TTC549 (cell line): ENCODE results near the gene MBOAT7.
"Not testable (repeated sequence)": the region's sequence is repeated elsewhere in the genome, so short reads cannot be mapped to it uniquely, and the experiment has no call there.

Source experiments
- FAIRE-seq: peaks from 2 replicates; lab custom pipeline; 2012; peaks lifted over from hg19 to GRCh38; lab: Jason Lieb, UNC

The MBOAT7 gene, protein sequence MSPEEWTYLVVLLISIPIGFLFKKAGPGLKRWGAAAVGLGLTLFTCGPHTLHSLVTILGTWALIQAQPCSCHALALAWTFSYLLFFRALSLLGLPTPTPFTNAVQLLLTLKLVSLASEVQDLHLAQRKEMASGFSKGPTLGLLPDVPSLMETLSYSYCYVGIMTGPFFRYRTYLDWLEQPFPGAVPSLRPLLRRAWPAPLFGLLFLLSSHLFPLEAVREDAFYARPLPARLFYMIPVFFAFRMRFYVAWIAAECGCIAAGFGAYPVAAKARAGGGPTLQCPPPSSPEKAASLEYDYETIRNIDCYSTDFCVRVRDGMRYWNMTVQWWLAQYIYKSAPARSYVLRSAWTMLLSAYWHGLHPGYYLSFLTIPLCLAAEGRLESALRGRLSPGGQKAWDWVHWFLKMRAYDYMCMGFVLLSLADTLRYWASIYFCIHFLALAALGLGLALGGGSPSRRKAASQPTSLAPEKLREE

DNA sequence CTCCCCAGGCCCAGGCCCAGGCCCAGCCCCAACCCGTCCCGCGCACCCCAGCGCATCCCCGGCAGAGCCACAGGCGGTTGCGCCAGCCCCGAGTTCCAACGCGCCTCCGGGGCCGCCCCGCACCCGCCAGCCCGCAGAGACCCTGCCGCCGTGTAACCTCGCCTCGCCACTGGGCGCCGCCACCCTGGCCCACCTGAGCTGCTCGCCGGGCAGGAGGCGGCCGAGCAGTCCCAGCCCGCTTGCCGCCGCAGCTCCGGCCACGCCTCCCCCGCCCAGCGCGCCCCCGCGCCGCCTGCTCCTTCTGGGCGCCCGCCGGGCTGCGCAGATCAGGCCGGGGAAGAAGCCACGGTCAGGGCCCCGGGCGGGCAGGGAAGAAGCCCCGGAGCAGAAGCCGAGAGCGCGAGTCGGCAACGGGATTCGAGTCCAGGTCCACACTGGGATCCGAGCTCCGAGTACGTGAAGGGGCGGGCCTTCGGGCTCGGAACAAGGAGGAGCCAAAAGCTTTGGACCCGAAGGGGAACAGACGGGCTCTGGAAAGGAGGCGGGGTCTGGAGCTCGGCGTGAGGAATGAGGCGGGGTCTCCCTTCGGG, at the start of gene MBOAT7:
Gene MBOAT7, minus strand, starts transcription at position 436 of the 590 bp plus-strand sequence. CDS start 1,072 bp downstream, outside the sequence.
- no peak for FAIRE-seq

DNA sequence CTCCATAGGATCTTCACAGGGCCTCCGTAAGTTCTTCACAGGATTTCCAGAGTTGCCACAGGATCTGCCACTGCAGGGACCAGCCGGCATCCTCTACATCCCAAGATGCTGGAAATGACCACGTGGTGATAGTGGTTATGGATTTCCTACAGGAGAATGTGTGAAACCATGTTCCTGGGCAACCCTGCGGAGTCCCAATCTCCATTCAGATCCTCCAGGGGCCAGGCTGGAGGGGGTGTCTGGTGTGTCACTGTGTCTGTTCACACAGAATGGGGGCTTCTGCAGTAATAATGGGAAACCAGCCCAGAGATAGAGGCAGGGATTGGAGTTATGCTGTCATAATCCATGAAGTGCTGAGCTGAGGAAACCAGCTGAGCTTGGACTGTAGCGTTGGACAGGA, 44.6 kb upstream of the MBOAT7 start:
- FAIRE-seq, result no peak

DNA sequence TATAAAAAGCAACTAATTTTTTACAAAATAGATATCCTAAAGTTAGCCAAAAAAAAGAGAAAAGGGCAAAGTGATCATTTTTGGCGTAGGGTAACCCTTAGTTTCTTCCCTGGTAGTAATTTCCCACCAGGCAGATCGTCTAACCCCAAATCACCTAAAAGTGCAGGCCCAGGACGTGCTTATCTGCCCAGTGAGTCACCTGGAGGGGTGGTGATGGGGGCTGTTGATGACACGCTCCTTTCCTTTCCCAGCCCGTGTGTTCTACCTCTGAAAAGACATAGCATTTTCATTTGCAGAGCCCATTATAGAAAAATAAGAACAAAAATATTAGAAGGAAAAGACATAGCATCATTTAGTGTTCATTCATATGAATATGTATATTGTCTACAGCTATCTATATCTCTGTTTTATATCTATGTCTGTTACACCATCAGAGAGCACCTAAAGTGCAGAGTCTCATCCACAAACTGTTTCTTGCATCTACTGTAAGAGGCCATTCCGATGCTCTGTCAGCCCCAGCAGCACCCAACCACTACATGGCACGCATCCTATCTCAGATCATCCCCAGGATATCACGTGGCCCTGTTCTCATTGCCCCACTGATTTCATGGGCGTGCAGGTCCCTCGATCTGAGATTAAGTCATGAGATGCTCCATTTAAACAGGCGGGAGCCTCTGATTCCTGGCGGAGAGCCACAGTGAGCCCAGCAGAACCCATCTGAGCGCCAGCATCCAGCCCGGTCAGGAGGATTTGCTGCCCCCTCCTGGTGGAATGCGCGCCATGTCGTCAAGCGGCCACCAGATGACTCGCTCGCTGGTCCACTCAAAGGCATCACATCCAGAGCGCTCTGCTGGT, 41.9 kb upstream of the MBOAT7 start:
- FAIRE-seq, result no peak

DNA sequence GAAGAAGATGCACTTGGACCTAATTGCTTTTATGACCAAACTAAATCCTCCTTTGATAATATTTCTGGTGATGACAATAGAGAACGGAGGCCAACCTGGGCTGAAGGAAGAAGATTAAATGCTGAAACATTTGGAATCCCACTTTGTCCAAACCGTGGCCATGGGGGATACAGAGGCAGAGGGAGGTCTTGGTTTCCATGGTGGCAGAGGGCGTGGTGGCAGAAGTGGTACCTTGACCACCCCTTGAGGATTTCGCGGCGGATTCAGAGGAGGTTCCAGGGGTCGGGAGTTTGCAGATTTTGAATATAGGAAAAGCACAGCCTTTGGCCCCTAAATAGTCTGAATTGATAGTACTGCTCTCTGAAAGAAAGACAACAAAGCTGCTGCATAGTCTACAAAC, 40.7 kb upstream of the MBOAT7 start:
- FAIRE-seq, result no peak

DNA sequence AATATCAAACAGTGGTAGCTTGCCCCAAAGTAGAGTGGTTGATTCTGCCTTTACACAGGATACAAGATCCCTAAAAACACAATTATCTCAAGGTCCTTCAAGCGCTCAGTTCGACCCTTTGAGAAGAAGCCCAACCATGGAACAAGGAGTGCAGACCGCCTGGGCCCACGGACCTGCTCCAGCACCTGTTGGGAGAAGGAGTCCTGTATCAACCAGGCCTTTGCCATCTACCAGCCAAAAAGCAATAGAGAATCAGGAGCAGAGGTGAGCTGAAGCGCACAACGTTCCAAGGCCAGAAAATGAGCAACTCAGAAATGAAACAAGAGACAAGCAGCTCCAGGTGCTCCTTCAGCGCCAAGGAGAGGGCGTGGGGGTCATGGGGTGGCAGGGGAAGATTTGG, 39.8 kb upstream of the MBOAT7 start:
- no peak for FAIRE-seq

DNA sequence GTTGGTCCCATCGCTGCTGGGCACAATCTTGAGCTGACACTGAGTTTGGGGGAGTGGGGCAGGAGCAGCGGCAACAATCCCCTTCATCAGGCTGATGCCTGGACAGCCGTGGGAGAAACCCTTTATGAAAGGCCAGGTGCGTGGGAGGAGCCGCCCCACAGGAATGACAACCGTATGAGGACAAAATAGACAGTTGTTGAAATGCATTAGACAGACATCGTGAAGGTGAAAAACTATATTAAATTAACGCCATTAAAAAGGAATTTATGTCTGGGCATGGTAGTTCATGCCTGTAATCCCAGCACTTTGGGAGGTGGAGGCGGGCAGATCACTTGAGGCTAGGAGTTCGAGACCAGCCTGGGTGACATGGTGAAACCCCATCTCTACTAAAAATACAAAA, 35.2 kb upstream of the MBOAT7 start:
- not testable (repeated sequence) for FAIRE-seq

DNA sequence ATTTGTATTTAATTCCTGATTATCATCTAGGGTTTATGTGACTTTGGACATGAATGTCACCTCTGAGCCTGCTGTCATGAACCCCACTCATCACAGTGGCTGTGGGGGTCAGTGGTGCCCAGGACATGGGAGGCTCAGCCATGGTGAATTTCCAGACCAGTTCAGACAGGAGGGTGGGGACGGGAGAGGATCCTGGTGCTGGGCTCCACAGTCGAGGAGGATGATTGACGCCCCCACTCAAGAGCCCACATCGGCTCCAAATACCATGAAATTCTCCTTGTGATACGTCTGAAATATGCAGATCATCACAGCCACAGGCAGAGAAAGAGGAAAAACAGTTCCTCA, 34.5 kb upstream of the MBOAT7 start:
- FAIRE-seq, result not testable (repeated sequence)

DNA sequence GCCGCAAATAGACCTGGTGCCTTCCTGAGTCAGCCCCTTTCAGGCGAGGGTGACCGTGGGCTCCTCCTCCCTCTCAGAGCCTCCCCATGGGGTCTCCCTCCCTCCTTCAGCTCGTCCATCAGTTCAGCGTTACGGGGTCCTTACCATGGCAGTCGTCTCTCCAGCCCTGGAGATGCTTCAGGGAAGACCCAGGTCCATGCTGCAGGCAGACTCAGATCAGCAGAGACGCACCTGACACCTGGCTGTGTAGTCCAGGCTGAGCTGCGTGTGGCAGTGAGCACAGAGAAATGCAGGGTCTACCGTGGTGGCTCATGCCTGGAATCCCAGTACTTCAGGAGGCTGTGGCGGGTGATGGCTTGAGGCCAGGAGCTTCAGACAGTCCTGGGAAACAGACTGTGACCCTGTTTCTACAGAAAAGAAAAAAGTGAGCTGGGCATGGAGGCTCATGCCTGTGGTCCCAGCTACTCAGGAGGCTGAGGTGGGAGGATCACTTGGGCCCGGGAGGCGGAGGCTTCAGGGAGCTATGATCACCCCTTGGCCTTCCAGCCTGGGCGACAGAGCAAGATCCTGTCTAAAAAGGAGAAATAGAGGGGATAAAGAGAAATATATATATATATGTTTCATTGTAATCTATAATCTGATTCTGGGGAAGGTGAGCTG, 34.0 kb upstream of the MBOAT7 start:
- not testable (repeated sequence) for FAIRE-seq

DNA sequence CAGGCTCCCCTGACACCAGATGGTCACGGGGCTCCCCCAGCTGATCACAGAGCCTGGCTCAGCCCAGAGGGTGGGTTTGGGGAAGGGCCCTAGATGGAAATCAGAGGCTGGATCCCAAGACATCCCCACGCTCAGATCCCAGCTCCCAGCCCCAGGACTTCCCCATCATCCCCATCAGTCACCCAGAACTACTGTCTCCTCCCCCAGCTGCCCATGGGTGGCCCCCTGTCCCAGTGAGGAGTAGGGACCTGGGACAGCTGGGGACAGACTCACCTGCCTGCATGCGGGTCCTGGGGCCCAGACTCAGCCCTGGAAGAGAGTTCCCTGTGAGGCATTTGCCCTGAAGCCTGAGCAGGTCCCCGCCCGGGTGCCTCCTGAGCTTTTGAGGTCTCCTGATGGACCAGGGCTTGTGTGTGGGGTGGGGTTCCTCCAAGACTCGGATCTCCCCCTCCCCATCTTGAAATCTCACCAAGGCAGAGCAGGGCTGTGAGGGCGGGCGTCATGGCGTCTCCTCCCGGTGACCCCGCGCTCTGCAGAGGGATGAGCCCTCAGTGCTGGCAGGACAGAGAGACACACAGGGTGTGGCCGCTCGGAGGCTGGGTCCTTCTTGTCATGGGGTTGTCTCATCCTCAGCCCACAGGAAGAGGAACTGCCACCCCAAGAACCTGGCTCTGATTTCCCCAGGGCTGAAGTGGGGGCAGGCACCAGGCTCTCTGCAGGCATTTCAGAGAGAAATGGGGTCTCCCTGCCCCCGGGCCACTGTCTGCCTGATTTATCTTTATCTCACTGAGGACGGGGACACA, 33.3 kb upstream of the MBOAT7 start, which contains the start of gene LILRB3:
Gene LILRB3, minus strand, starts transcription at position 534 of the 803 bp plus-strand sequence. Its CDS starts 31 bp downstream, at position 503.
- FAIRE-seq, result not testable (repeated sequence)

DNA sequence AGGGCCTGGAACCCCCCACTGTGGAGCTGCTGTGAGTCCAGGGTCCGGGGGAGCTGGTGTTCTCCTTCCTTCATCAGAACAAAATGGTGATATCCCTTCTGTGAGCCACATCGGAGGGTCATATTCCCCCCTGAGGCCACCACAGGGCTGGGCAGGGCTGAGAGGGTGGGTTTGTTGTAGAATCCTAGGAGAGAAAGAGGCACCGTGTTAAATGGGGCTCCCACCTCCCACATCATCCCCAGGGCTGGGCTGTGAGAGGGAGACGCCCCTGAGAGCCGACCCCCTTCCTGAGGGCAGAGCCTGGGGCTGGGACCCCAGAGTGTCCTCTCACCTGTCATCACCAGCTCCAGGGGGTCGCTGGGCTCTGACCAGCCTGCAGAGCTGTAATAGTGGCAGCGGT, 32.6 kb upstream of the MBOAT7 start:
- not testable (repeated sequence) for FAIRE-seq

DNA sequence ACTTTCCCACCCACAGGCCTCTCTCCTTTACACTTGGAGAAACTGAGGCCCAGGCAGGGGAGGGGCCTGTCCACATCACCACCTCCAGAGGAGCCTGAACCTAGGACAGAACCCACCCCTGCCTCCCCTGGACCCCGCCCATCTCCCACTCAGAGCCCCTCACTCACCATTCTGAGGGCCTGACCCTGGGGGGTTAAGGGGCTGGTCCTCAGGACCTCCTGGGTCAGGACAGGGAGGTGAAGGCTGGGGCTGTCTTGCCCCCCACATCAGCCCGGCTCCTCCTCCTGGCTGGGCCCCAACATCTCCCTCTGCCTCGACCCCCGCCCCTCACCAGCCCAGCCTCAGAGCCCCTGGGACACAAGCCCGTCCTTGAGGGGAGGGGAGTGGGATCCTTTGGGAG, 30.3 kb upstream of the MBOAT7 start:
- FAIRE-seq, result not testable (repeated sequence)

DNA sequence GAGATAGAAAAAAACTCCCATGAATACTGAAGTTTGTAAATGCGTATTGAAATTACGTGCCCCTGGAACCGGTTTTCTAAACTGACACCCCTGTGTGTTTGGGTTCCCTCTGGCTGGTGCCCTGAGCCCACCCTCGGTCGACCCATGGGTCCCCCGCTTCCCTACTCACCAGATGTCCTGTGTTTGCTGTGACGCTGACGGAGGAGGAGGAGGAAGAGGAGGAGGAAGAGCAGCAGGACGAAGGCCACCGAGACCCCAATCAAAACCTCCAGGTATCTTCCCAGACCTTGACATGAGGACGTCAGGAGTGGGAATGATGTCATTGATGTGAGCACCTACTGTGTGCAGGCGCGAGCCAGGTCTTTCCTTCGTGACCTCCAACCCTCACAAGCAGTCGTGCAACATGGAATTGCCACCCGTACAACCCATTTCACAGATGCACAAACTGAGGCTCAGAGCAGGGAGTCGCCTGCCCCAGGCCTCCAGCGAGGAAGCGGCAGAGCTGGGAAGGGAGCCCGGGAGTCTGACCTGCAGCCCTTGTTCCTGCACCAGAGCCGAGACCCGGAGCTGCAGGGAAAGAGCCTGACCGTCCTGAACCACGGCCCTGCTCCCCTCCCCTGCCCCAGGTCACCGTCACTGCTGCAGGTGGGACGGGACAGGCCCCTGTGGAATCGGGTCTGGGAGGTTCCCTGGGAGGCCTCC, 29.7 kb upstream of the MBOAT7 start:
- no peak for FAIRE-seq

DNA sequence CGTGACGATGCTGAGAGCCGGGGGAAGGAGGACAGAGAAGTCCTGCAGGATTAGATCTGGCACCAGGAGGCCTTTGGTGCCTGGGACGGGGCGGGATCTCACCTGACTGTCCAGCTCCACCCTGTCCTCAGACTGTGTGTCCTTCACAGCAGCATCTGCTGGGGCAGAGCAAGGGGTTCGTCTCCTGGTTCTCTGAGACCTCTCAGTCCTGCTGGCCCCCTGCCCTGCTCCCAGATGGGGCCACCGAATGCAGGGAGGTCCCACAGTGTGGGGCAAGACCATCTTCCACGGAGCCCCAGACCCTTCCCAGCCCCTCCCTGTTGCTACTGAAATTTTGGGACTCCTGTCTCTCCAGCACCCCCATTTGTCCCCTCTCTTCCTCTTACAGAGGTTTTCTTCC, 28.9 kb upstream of the MBOAT7 start:
- FAIRE-seq, result no peak

DNA sequence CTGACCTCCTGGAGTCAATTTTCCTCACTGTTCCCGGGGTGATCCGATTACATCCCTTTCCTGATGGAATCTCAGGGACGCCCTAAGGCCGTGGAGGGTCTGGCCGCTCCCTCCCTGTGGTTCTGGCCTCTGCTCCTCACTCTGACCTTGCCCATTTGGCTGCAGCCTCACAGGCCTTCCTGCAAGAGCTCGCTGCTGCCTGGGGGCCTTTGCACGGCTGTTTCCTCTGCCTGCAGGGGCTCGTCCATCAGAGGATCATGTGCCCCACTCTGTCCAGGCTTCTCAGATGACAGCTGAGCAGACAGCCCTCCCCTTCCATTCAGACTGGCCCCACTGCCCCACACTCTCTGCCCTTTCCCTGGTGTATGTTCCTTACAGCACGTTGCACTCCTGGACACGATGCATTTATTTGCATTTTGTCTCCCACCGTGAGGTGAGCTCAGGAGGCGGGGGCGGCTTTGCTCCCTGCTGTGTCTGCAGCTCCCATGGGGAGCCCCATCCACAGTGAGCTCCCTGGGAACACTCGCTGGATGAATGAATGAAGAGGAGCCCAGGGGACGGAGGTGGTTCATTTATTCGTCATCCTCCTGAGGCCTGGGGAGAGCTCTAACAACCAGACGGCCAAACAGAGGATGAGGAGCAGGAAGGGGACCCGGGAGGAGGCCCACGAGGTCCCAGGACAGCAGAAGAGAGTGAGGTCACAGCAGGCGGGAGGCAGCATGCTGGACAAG, 28.3 kb upstream of the MBOAT7 start:
- FAIRE-seq, result not testable (repeated sequence)

DNA sequence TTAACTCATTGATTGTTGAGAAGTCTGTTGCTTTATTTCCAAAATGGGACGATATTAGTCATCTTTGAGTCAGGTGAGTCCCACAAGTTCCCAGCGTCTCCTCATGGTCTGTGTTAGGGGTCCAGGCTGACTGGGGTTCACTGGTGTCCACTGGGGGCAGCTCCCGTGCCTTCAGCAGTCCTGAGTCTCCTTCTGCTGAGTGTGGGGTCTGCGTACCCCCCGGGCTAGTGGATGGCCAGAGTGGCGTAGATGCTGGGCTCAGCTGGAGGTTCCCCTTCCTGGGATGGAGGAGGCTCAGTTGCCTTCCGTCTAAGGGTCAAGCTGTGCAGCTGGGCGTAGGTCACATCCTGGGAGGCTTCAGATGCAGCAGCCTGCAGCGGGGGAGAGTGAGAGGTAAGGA, 27.5 kb upstream of the MBOAT7 start:
- FAIRE-seq, result no peak

DNA sequence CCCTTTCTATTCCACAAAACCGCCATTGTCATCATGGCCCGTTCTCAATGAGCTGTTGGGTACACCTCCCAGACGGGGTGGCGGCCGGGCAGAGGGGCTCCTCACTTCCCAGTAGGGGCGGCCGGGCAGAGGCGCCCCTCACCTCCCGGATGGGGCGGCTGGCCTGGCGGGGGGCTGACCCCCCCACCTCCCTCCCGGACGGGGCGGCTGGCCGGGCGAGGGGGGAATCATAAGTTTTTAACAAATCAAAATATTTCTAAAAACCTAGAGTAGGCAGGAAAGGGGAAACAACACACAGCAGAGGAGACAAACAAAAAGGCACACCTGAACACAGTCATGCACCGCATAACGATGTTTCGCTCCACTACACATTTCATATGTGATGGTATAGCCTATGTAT, 25.4 kb upstream of the MBOAT7 start:
- not testable (repeated sequence) for FAIRE-seq

DNA sequence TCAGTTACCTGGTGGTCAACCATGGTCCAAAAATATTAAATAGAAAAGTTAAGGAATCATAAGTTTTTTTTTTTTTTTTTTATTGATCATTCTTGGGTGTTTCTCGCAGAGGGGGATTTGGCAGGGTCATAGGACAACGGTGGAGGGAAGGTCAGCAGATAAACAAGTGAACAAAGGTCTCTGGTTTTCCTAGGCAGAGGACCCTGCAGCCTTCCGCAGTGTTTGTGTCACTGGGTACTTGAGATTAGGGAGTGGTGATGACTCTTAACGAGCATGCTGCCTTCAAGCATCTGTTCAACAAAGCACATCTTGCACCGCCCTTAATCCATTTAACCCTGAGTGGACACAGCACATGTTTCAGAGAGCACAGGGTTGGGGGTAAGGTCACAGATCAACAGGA, 24.8 kb upstream of the MBOAT7 start:
- not testable (repeated sequence) for FAIRE-seq

DNA sequence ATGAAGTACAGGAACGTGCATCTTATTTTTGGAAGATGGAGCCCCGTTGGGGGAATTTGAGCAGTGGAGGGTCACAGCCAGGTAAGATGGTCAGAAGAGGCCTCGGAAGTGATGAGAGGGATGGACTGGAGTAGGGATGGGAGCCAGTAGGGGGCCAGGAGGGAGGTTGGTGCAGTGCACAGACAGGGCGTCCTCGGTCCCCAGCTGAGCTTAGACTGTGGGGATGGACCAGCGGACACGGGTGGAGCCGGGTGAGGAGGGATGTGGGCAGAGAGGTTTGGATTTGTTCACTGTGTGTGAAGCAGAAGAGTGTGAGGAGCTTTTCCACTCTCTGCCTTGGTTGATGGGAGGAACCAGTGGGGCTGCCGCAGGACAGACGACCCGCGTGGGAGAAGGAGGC, 21.9 kb upstream of the MBOAT7 start:
- FAIRE-seq, result no peak

DNA sequence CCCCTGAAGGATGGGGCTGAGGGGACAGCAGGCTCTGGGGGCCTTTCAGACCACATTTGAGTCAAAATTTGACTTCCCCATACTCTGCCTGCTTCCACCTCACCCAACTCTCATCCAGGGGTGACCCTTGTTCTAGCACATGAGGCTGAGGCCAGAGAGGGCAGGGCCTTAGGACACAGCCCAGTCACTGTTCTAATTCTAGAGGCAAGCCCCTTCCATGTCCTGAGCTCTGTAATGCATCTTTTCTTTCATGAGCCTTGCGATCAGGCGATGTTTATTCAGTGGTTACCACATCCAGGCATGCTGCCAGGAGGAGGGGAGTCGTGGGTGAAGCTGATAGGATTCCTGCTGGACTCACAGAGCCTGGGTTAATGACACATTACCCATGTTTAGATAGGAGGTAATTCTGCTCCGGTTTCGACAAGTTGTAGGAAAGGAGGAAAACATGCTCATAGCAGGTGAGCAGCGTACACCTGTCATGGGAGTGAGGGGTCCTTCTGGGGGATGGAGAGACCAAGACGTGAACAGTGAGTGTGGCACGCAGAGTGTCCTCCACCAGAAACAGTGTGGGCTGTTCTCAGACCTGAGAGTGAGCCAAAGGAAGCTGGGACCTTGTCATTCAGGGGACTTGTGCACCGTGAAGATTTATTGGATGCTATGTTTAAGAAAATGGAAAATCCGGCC, 20.6 kb upstream of the MBOAT7 start:
- no peak for FAIRE-seq
